CD8-positive, alpha-beta memory T cell (primary cell): ENCODE results near the gene P2RX4. TPM values are rescaled to one million over a fixed set of nuclear protein-coding genes. Genes with fewer than 3 reads are reported as not detected.
A peak's percentile ranks its signal among the peaks of the same experiment; 100 is the strongest.

Experiments used
- CTCF ChIA-PET: fragments of 350-600 bp; sonication (Branson Sonifier 250); formaldehyde crosslinking; loops from one replicate; lab custom pipeline; 2021; ENCODE audit warnings: antibody characterized with exemption; lab: Charles Lee
- POLR2A ChIA-PET: fragments of 350-600 bp; sonication (Branson Sonifier 250); formaldehyde crosslinking; loops from one replicate; lab custom pipeline; 2021; ENCODE audit warnings: antibody characterized with exemption; lab: Charles Lee
- DNase-seq, 5 donors: peaks; one replicate each; pipeline versions ENCODE4 v3.0.0 to v3.0.0-alpha.2; 2020 to 2022; ENCODE audit warnings: mixed read lengths in 1 of 5
- H3K27ac ChIP-seq: one replicate; pipeline ENCODE4 v1.7.0; 2013; ENCODE audit warnings: low read depth, mild to moderate bottlenecking, low read length, moderate library complexity
- H3K27me3 ChIP-seq: 2 replicates; pipeline ENCODE4 v1.7.0; 2013; ENCODE audit warnings: low read length, mild to moderate bottlenecking; ENCODE audit not compliant: insufficient read depth, poor library complexity, severe bottlenecking
- H3K36me3 ChIP-seq: 2 replicates; pipeline ENCODE4 v1.7.0; 2013; ENCODE audit warnings: mild to moderate bottlenecking, low read length, moderate library complexity; ENCODE audit not compliant: insufficient read depth
- H3K4me1 ChIP-seq: 2 replicates; pipeline ENCODE4 v1.7.0; 2013; ENCODE audit warnings: mild to moderate bottlenecking, low read length, moderate library complexity; ENCODE audit not compliant: insufficient read depth
- H3K4me3 ChIP-seq: 2 replicates; pipeline ENCODE4 v1.7.0; 2013; ENCODE audit warnings: mild to moderate bottlenecking, low read length
- H3K9me3 ChIP-seq: 2 replicates; pipeline ENCODE4 v1.7.0; 2013; ENCODE audit warnings: mild to moderate bottlenecking, low read length
- H3K27ac Mint-ChIP-seq, 8 donors: one replicate each; pipeline ENCODE4 v1.8.0; 2020 to 2021; ENCODE audit warnings: mixed read lengths in 8 of 8, mild to moderate bottlenecking in 6 of 8, inconsistent platforms in 3 of 8, moderate library complexity in 3 of 8
- H3K27me3 Mint-ChIP-seq, 2 donors: one replicate each; pipeline ENCODE4 v1.8.0; 2020 to 2021; ENCODE audit warnings: mixed read lengths in 2 of 2, mild to moderate bottlenecking in 1 of 2, moderate library complexity in 1 of 2
- H3K36me3 Mint-ChIP-seq, 3 donors: one replicate each; pipeline ENCODE4 v1.8.0; 2020 to 2021; ENCODE audit warnings: mixed read lengths in 3 of 3, inconsistent platforms in 1 of 3, mild to moderate bottlenecking in 1 of 3
- H3K4me1 Mint-ChIP-seq, 3 donors: one replicate each; pipeline ENCODE4 v1.8.0; 2020 to 2021; ENCODE audit warnings: mixed read lengths in 3 of 3, inconsistent platforms in 1 of 3, mild to moderate bottlenecking in 1 of 3
- H3K4me3 Mint-ChIP-seq, 7 donors: one replicate each; pipeline ENCODE4 v1.8.0; 2020 to 2021; ENCODE audit warnings: mixed read lengths in 7 of 7, mild to moderate bottlenecking in 6 of 7, moderate library complexity in 4 of 7, inconsistent platforms in 2 of 7
- H3K9me3 Mint-ChIP-seq, 5 donors: one replicate each; pipeline ENCODE4 v1.8.0; 2020 to 2022; ENCODE audit warnings: mixed read lengths in 5 of 5, mild to moderate bottlenecking in 3 of 5, moderate library complexity in 2 of 5, inconsistent platforms in 1 of 5
- polyA plus RNA-seq: library from polyadenylated mRNA; unstranded; fragments of 300-500 nt; fragmentation: Illumina TruSeq; gene quantifications from one replicate; pipeline ENCODE4 v1.2.3, GENCODE V29; 2021
- total RNA-seq, 2 experiments: library from RNA; stranded (reverse); gene quantifications; one replicate each; pipeline ENCODE4 v1.2.3, GENCODE V29; 2021

The P2RX4 gene
- total and polyA plus RNA-seq, 3 experiments from 2014 or later, result 27.0 to 40.3 (median 39.2) TPM

DNA sequence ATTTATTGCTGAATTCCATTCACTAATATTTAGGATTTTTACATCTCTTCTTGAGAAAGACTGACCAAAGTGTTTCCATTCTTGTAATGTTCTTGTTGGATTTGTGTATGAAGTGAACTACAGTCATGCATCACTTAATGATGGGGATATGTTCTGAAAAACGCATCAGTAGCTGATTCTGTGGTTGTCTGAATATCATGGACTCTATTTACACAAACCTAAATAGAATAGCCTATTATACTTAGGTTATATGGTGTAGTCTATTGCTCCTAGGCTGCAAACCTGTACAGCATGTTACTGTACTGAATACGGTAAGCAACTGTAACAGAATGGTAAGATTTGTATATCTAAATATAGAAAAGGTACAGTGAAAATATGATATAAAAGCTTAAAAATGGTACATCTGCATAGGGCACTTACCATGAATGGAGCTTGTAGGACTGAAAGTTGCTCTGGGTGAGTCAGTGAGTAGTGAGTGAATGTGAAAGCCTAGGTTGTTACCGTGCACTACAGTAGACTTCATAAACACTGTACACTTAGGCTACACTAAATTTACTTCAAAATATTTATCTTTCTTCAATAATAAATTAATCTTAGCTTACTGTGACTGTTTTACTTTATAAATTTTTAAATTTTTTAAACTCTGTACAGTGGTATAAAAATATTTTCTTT, 27.6 kb upstream of the P2RX4 start:
- ChIA-PET CTCF (no interaction called here), POLR2A (no interaction called here)
- H3K36me3 Mint-ChIP-seq, result peaks cover 5 to 33% (median 16%) of the 10 kb centered on the region in 3 donors
- no peak overlapping the region for H3K4me3 ChIP-seq
- peak overlapping the region in 1 of 8 donors; percentile 19 for H3K27ac Mint-ChIP-seq
- no peak overlapping the region for H3K27ac ChIP-seq
- no peaks in the 10 kb centered on the region for H3K4me1 ChIP-seq
- no peaks in the 10 kb centered on the region for H3K9me3 ChIP-seq
- no peaks in the 10 kb centered on the region for H3K4me1 Mint-ChIP-seq
- no peak for DNase-seq
- no peak overlapping the region for H3K4me3 Mint-ChIP-seq
- H3K36me3 ChIP-seq, result no peaks in the 10 kb centered on the region
- H3K27me3 ChIP-seq, result no peaks in the 10 kb centered on the region
- H3K27me3 Mint-ChIP-seq, result no peaks in the 10 kb centered on the region
- peaks cover 0 to 8% (median 0%) of the 10 kb centered on the region in 5 donors for H3K9me3 Mint-ChIP-seq

DNA sequence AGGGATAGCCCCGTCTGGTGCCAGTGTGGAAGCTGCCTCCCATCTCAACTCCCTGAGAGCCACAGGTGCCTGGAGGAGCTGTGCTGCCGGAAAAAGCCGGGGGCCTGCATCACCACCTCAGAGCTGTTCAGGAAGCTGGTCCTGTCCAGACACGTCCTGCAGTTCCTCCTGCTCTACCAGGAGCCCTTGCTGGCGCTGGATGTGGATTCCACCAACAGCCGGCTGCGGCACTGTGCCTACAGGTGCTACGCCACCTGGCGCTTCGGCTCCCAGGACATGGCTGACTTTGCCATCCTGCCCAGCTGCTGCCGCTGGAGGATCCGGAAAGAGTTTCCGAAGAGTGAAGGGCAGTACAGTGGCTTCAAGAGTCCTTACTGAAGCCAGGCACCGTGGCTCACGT, 25.5 kb upstream of the P2RX4 start:
- no peaks in the 10 kb centered on the region for H3K4me1 Mint-ChIP-seq
- H3K4me3 Mint-ChIP-seq, result no peak overlapping the region
- H3K4me3 ChIP-seq, result no peak overlapping the region
- DNase-seq, result no peak
- peaks cover 8 to 25% (median 12%) of the 10 kb centered on the region in 3 donors for H3K36me3 Mint-ChIP-seq
- no peaks in the 10 kb centered on the region for H3K27me3 ChIP-seq
- H3K4me1 ChIP-seq, result no peaks in the 10 kb centered on the region
- H3K27ac Mint-ChIP-seq, result no peak overlapping the region
- CTCF ChIA-PET, result interaction anchor here (1.6 kb wide), 1 partner anchor 41 kb away, joined by 3 read pairs; no protein-coding TSS in a partner anchor
- POLR2A ChIA-PET, result no interaction called here
- H3K9me3 Mint-ChIP-seq, result peaks cover 0 to 8% (median 0%) of the 10 kb centered on the region in 5 donors
- H3K36me3 ChIP-seq, result no peaks in the 10 kb centered on the region
- no peak overlapping the region for H3K27ac ChIP-seq
- no peaks in the 10 kb centered on the region for H3K27me3 Mint-ChIP-seq
- no peaks in the 10 kb centered on the region for H3K9me3 ChIP-seq

DNA sequence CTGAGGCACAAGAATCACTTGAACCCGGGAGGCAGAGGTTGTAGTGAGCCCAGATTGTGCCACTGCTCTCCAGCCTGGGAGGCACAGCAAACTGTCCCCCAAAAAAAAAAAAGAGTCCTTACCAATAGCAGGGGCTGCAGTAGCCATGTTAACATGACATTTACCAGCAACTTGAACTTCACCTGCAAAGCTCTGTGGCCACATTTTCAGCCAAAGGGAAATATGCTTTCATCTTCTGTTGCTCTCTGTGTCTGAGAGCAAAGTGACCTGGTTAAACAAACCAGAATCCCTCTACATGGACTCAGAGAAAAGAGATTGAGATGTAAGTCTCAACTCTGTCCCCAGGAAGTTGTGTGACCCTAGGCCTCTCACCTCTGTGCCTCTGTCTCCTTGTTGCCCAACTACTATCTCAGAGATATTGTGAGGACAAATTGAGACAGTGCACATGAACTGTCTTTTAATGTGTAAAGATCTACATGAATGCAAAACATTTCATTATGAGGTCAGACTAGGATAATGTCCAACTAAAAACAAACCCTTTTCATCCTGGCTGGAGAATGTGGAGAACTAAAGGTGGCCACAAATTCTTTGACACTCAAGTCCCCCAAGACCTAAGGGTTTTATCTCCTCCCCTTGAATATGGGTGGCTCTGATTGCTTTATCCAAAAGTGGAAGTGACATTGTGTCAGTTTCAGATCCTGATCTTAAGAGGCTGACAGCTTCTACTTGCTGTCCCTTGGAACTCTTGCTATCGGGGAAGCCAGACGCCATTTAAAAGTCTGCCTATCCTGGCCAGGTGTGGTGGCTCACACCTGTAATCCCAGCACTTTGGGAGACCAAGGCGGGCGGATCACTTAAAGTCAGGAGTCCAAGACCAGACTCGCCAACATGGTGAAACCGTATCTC, 24.7 kb upstream of the P2RX4 start:
- Histone ChIP-seq H3K27ac (no peak overlapping the region), H3K9me3 (no peaks in the 10 kb centered on the region), H3K4me3 (no peak overlapping the region), H3K27me3 (no peaks in the 10 kb centered on the region), H3K36me3 (no peaks in the 10 kb centered on the region), H3K4me1 (no peaks in the 10 kb centered on the region)
- Mint-ChIP-seq H3K36me3 (peaks cover 8 to 21% (median 12%) of the 10 kb centered on the region in 3 donors), H3K27ac (no peak overlapping the region), H3K27me3 (no peaks in the 10 kb centered on the region), H3K9me3 (peaks cover 0 to 8% (median 0%) of the 10 kb centered on the region in 5 donors), H3K4me3 (no peak overlapping the region), H3K4me1 (no peaks in the 10 kb centered on the region)
- no peak for DNase-seq
- ChIA-PET CTCF (interaction anchor here (1.6 kb wide), 1 partner anchor 42 kb away, joined by 3 read pairs; no protein-coding TSS in a partner anchor), POLR2A (no interaction called here)

- Histone ChIP-seq H3K36me3 (no peaks in the 10 kb centered on the region), H3K9me3 (no peaks in the 10 kb centered on the region), H3K4me1 (no peaks in the 10 kb centered on the region), H3K4me3 (no peak overlapping the region), H3K27me3 (no peaks in the 10 kb centered on the region), H3K27ac (no peak overlapping the region)
- Mint-ChIP-seq H3K9me3 (peaks cover 0 to 3% (median 0%) of the 10 kb centered on the region in 5 donors), H3K27me3 (no peaks in the 10 kb centered on the region), H3K4me3 (no peak overlapping the region), H3K4me1 (no peaks in the 10 kb centered on the region), H3K36me3 (peaks cover 6 to 17% (median 8%) of the 10 kb centered on the region in 3 donors), H3K27ac (peak overlapping the region in 1 of 8 donors; percentile 33)
- DNase-seq, result no peak
- ChIA-PET CTCF (interaction anchor here (1.2 kb wide), 1 partner anchor 11 kb away, joined by 4 read pairs; no protein-coding TSS in a partner anchor), POLR2A (no interaction called here)
Observed at GRCh38 chr12:121186826-121187225, 23.1 kb upstream of the P2RX4 start.

DNA sequence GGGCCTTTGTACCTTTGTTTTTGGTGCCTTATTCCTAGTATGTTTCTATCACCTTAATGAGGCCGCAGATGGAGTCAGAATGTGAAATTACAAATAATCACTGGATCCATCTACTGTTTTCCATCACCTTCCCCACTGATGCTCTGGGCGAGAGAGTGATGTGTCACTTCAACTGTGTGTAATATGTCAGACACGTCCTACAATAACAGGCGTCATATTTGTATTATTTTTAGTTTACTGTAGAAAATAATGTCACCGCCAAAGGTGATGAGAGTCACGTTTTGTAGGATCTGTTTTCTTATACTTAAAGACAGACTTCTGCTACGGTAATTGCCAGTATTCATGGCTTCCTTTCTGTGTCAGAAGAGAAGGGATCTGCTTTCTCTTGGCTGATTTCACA, 22.4 kb upstream of the P2RX4 start:
- no peak for DNase-seq
- H3K27me3 Mint-ChIP-seq, result no peaks in the 10 kb centered on the region
- no peaks in the 10 kb centered on the region for H3K4me1 Mint-ChIP-seq
- Histone ChIP-seq H3K27me3 (no peaks in the 10 kb centered on the region), H3K36me3 (no peaks in the 10 kb centered on the region), H3K4me1 (no peaks in the 10 kb centered on the region), H3K9me3 (no peaks in the 10 kb centered on the region), H3K4me3 (no peak overlapping the region), H3K27ac (no peak overlapping the region)
- POLR2A ChIA-PET, result interaction anchor here (0.6 kb wide), 1 partner anchor 392 kb away, joined by 5 read pairs; no protein-coding TSS in a partner anchor
- H3K9me3 Mint-ChIP-seq, result no peaks in the 10 kb centered on the region
- no peak overlapping the region for H3K4me3 Mint-ChIP-seq
- peak overlapping the region in 3 of 8 donors; percentile 3 to 81 (median 23) for H3K27ac Mint-ChIP-seq
- H3K36me3 Mint-ChIP-seq, result peaks cover 0 to 11% (median 8%) of the 10 kb centered on the region in 3 donors
- CTCF ChIA-PET, result no interaction called here

- Histone ChIP-seq H3K36me3 (no peaks in the 10 kb centered on the region), H3K4me3 (no peak overlapping the region), H3K27me3 (no peaks in the 10 kb centered on the region), H3K4me1 (no peaks in the 10 kb centered on the region), H3K9me3 (no peaks in the 10 kb centered on the region), H3K27ac (no peak overlapping the region)
- CTCF ChIA-PET, result no interaction called here
- no peak overlapping the region for H3K4me3 Mint-ChIP-seq
- H3K36me3 Mint-ChIP-seq, result peaks cover 0 to 11% (median 8%) of the 10 kb centered on the region in 3 donors
- H3K9me3 Mint-ChIP-seq, result no peaks in the 10 kb centered on the region
- H3K4me1 Mint-ChIP-seq, result no peaks in the 10 kb centered on the region
- H3K27ac Mint-ChIP-seq, result no peak overlapping the region
- POLR2A ChIA-PET, result no interaction called here
- no peak for DNase-seq
- H3K27me3 Mint-ChIP-seq, result no peaks in the 10 kb centered on the region
Observed at GRCh38 chr12:121188227-121188626, 21.7 kb upstream of the P2RX4 start.

GRCh38 chr12:121189131-121189530, 20.8 kb upstream of the P2RX4 start:
- Histone ChIP-seq H3K4me3 (no peak overlapping the region), H3K9me3 (no peaks in the 10 kb centered on the region), H3K27ac (no peak overlapping the region), H3K4me1 (no peaks in the 10 kb centered on the region), H3K27me3 (no peaks in the 10 kb centered on the region), H3K36me3 (no peaks in the 10 kb centered on the region)
- no peaks in the 10 kb centered on the region for H3K9me3 Mint-ChIP-seq
- no peak for DNase-seq
- no peak overlapping the region for H3K4me3 Mint-ChIP-seq
- POLR2A ChIA-PET, result no interaction called here
- peaks cover 0 to 11% (median 8%) of the 10 kb centered on the region in 3 donors for H3K36me3 Mint-ChIP-seq
- peak overlapping the region in 1 of 8 donors; percentile 54 for H3K27ac Mint-ChIP-seq
- H3K4me1 Mint-ChIP-seq, result no peaks in the 10 kb centered on the region
- H3K27me3 Mint-ChIP-seq, result no peaks in the 10 kb centered on the region
- CTCF ChIA-PET, result interaction anchor here (1.3 kb wide), 1 partner anchor 20 kb away, joined by 3 read pairs; no protein-coding TSS in a partner anchor
